NCI-H748 treated with DMSO at 0.1 percent for 48 hours (cell line): Measurements from ENCODE around the gene FOXL3.
"Not testable (repeated sequence)": the region's sequence is repeated elsewhere in the genome, so short reads cannot be mapped to it uniquely, and the experiment has no call there.

Experiments used
- DNase-seq: peaks from one replicate; lab custom pipeline; 2025; lab: John Stamatoyannopoulos, UW

FOXL3 gene

GRCh38 chr7:289756-290553 is at the start of gene FOXL3:
TSS of gene FOXL3 (plus strand) at chr7:290170. CDS start at chr7:290170, 0 bp downstream.
- DNase-seq = no peak

DNA sequence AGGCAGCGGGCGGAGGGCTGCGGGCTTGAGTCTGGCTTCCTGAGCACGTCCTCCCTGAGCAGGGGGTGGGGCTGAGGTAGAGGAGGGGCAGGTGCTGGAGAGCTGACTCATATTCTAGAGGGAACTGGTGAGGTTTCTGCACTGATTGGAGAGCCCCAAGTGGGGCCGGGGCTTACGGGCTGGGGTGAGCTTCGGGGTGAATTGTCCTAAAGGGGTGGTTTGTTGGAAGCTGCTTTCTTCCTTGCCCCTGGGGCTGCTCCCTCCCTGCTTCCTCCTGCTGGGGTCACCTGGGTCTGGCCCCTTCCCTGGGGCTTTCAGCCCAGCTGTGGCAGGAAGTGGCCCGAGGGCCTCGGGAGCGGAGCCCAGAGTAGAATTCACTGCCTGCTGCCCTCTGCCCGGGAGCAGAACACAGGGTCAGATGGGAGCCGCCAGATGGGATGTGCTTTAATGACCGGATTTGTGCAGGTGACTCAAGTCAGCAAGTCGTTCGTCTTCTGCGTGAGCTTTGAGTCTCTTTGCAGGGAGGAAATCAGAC is 49.0 kb upstream of the FOXL3 start:
- DNase-seq = no peak

DNA sequence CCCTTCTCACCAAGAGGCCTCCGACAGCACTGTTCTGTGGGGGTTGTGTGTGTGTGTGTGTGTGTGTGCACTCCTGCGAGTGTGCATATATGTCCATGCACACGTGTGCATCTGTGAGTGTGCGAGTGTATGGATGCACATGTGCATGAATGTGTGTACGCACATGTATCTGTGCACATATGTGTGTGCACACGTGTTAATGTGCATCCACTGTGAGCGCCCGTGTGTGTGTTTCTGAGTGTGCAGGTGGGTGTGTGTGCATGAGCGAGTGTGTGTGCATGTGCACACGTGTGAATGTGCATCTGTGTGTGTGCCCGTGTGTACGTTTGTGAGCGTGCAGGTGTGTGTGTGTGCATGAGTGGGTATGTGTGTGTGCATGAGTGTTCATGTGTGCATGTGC is 48.5 kb upstream of the FOXL3 start:
- DNase-seq = no peak

- DNase-seq = not testable (repeated sequence)
These were observed 47.0 kb upstream of the FOXL3 start for GRCh38 chr7:242826-243579.

GRCh38 chr7:243580-243978 is 46.4 kb upstream of the FOXL3 start:
- not testable (repeated sequence) for DNase-seq

DNA sequence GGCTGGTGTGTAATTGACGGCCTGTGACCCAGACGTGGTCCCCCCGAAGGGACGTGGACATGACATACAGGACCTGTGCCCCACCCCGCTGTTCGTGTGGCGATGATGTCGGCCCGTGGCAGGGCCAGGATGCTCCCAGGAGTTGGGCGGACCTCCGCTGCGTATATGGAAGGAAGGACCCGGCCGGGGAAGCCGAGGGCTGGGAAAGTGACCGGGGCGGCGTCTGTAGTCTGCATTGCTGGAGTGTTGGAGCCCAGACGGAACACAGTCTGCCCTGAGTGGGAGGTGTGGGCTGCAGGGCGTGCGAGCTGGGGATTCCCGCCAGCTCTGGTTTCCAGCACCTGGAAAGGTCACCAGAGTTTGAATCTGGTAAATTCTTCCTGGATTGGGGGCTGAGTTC is 45.0 kb upstream of the FOXL3 start:
- DNase-seq = no peak

DNA sequence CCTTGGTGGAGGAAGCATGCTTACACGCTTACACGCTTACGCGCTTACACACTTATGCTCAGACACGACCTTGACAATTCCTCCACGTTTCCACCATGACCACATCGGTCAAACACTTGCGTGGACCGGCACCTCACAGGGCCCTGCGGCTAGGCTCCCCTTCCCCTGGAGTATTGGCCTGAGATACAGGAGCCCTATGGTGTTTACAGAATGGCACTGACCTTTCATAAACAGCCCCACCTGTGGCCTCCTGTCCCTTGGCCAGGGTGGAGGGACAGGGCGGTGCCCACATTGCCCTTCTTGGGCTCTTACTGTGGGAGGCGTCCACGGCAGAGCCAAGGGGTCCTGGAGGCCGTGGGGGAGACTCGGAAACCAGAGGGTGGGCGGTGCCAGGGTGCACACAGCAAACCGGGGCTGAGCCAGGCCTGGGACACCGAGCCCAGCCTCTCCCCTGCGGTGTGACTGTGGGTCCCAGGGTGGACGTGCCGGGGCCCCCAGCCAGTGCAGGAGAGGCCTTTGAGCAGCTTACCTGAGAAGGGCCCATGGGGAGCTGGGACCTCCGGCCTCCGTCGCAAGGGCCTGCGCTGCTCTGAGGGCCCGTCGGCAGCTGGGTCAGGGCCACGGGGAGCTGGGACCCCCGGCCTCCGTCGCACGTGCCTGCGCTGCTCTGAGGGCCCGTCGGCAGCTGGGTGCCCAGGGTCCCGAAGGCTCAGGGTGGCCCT is 44.2 kb upstream of the FOXL3 start:
- DNase-seq = no peak

DNA sequence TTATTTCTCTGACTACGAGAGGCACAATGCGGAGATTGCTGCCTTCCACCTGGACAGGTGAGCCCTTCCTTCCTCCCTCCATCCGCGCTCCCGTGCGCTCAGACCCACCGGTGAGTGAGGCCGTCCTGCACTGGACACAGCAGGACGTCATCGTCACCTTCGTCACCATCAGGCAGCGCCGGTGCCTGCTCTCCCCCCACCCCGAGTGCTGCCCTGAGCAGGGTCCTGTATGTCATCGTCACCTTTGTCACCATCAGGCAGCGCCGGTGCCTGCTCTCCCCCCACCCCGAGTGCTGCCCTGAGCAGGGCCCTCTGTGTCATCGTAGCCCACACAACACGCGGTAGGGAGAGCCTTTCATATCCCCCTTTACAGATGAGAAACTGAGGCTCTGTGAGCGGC is 43.5 kb upstream of the FOXL3 start:
- no peak for DNase-seq

DNA sequence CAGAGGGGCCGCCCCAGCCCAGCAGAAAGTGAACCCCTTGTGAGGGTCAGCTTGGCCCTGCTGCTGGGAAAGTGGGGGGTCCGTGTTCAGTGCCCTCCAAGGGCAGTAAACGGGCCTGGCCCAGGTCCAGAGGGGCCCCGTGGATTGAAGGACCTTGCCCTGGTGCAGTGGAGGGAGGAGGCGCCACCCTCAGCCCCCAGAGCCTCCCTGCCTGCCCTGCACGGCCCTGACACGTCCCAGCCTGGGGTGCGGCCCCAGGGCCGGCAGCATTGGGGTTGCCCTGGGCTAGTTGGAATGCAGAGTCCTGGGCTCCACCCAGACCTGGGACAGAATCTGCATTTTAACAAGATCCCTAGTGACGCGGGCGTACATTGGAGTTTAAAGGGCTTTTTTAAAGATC is 42.8 kb upstream of the FOXL3 start:
- DNase-seq = no peak

DNA sequence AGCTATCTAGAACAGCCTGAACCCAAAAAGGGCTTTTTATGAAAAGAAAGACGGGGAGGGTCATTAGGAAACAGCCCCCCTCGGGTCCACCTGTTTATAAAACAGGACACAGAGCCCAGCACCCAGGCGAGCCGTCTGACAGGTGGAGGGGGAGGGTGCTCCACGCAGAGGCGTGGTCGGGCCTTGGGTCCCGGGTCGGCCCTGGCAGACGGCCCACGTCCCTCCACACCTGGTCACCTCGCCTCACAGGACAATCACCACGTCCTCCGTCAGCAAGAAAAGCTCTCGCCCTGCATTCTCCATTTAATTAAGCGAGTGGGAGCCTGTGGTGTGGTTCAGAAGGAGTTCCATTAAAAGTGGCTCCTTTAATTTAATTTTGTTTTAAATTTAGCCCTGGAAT is 42.3 kb upstream of the FOXL3 start:
- DNase-seq = no peak

- no peak for DNase-seq
These were observed 41.1 kb upstream of the FOXL3 start for GRCh38 chr7:248732-249435.

GRCh38 chr7:249989-250388 is 40.0 kb upstream of the FOXL3 start:
- DNase-seq = no peak

DNA sequence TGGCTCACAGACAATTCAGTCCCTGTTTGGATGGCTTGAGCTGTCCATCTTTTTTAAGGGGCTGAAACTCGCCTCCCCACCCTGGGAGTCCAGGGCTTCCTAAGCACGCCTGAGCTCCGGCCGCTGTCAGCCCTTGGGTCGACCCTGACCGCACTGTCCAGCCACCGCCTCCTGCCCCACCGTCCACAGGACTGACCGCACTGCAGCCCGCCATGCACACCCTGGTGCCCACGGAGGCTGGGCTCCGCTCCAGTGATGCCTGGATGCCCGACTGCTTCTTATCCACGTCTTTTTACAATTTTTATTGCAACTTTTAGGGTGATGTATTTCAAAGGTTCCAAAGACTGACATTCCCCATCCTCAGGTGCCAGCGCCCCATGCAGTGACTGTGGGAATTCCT is 39.4 kb upstream of the FOXL3 start:
- DNase-seq = no peak

DNA sequence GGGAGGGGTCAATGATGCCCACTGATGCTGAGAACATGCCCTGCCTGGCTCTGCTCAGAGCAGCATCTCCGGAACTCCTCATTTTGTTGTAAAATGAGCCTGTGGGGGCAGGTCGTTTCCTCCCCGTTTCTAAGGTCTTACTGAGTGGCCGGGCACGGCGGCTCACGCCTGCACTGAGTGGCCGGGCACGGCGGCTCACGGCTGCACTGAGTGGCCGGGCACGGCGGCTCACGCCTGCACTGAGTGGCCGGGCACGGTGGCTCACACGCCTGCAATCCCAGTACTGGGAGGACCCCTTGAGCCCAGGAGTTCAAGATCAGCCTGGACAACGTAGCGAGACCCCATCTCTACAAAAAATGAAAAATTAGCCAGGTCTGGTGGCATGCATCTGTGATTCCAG is 39.0 kb upstream of the FOXL3 start:
- no peak for DNase-seq

- DNase-seq = no peak
These were observed 38.4 kb upstream of the FOXL3 start for GRCh38 chr7:251446-252175.

DNA sequence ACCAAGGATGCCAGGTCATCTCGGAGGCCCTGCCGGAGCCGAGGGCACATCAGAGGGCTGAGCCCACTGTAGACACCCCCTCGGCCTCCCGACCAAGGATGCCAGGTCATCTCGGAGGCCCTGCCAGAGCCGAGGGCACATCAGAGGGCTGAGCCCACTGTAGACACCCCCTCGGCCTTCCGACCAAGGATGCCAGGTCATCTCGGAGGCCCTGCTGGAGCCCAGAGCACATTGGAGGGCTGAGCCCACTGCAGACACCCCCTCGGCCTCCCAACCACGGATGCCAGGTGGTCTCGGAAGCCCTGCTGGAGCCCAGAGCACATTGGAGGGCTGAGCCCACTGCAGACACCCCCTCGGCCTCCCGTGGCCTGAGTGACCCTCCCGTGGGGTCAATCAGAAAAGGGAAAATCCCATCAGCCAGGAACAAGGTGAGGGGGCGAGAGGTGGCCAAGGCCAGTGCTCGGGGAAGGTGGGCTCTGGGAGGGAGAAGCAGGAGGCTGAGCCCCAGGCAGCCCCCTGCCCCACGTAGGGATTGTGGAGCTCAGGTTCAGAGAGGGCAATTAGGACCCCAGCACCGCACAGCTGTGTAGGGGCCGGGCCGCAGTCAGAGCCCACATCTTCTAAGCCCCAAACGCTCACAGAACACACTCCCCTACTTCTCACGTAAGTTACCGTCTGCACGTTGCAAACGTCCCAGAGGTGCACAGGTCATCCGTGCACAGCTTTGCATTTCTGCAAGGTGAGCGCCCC is 37.6 kb upstream of the FOXL3 start:
- DNase-seq = no peak

- no peak for DNase-seq
These were observed 37.0 kb upstream of the FOXL3 start for GRCh38 chr7:252981-253380.

DNA sequence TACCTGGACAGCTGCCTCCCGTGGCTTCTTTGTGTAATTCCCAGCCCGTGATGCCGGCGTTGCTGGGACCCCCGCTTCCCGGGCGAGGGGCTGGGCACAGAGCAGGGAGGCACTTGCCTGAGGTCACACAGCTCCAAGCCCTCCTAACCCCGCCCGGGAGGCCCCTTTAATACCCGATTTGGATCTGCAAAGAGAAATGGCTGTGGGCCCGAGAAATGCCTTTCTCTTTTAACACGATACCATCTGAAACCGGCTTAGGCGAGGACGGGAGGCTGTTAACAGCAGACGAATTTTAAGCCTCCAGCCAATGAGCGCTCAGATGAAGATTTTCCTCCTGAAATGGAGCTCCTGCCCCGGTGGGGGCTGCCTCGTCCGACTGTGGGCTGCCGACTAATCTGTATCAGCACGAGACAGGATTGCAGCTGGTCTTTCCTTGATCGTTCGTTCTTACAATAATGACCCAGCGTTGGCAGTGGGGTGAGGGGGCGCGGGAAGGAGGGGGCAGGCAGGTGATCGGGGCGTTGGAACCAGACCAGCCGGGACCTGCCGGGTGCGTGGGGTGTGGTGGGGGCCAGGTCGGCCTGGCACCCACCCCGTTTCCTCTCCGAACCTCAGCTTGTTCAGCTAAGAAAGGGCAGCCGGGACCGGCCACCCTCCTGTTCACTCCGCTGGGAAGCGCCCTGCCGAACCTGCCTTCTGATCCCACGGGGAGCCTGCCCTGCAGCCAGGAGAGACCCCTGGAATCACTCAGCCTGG is 36.2 kb upstream of the FOXL3 start:
- DNase-seq = no peak

GRCh38 chr7:254337-255037 is 35.5 kb upstream of the FOXL3 start:
- DNase-seq = no peak
